Effector memory CD4-positive, alpha-beta T cell (primary cell): ENCODE results near the gene TSHZ2.
"Not testable (repeated sequence)": the region's sequence is repeated elsewhere in the genome, so short reads cannot be mapped to it uniquely, and the experiment has no call there.

Experiments
- DNase-seq, 3 donors: peaks; one replicate each; pipeline ENCODE4 v3.0.0-alpha.2; 2020
- H3K27ac ChIP-seq: 2 replicates; pipeline ENCODE4 v1.7.0; 2013; ENCODE audit warnings: mild to moderate bottlenecking, low read length, moderate library complexity; ENCODE audit not compliant: insufficient read depth, poor library complexity, severe bottlenecking
- H3K27me3 ChIP-seq: replicated peaks from 2 replicates; pipeline ENCODE4 v1.7.0; 2013; ENCODE audit warnings: mild to moderate bottlenecking, low read length; ENCODE audit not compliant: insufficient read depth, control insufficient read depth, poor library complexity, severe bottlenecking
- H3K36me3 ChIP-seq: 2 replicates; pipeline ENCODE4 v1.7.0; 2013; ENCODE audit warnings: mild to moderate bottlenecking, low read length, moderate library complexity; ENCODE audit not compliant: control insufficient read depth, insufficient read depth
- H3K4me1 ChIP-seq: 2 replicates; pipeline ENCODE4 v1.7.0; 2013; ENCODE audit warnings: low read length, mild to moderate bottlenecking; ENCODE audit not compliant: control insufficient read depth, insufficient read depth, poor library complexity, severe bottlenecking
- H3K4me3 ChIP-seq: 2 replicates; pipeline ENCODE4 v1.7.0; 2013; ENCODE audit warnings: low read length, low read depth, mild to moderate bottlenecking; ENCODE audit not compliant: insufficient read depth, poor library complexity, severe bottlenecking
- H3K9me3 ChIP-seq: 2 replicates; pipeline ENCODE4 v1.7.0; 2013; ENCODE audit warnings: mild to moderate bottlenecking, low read length, moderate library complexity; ENCODE audit not compliant: control insufficient read depth

Gene TSHZ2

DNA sequence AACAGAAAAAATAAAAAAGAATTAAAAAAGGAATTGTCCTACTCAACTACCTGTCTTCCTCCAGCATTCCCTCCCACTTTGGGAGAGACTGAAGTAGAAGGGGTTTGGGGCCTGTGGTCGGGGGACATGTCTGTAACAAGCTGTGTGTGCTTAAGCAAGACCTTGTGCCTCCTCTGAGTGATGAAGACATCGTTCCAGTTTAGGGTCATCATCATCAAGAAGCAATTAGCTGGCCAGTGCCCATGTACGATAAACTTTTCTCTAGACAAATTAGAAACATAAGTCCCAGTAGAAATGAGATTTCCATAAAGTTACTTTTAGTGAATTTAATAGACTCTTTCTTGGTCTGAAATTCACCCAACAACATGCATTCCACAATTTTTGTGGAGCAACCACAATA, 348.5 kb downstream of the TSHZ2 start:
- Histone ChIP-seq H3K4me3 (no peak overlapping the region), H3K27ac (no peak overlapping the region), H3K9me3 (no peaks in the 10 kb centered on the region), H3K36me3 (no peaks in the 10 kb centered on the region), H3K27me3 (no peaks in the 10 kb centered on the region), H3K4me1 (no peaks in the 10 kb centered on the region)
- DNase-seq = no peak

DNA sequence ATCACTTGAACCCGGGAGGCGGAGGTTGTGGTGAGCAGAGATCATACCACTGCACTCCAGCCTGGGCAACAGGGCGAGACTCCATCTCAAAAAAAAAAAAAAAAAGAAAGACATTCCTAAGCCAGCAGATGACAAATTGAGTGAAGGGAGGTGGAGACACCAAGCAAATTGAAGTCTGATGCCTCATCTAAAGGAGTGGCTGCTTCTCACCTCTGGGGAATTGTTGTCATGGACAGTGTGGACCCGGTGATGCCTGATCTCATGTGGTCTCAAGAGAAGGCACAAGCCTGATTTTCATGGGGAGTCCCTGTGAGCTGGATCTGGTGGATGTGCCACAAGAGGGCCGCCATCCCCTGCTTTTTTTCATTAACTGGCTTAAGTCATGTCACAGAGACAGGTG, 349.4 kb downstream of the TSHZ2 start:
- Histone ChIP-seq H3K4me1 (no peaks in the 10 kb centered on the region), H3K4me3 (no peak overlapping the region), H3K9me3 (no peaks in the 10 kb centered on the region), H3K27ac (no peak overlapping the region), H3K27me3 (no peaks in the 10 kb centered on the region), H3K36me3 (no peaks in the 10 kb centered on the region)
- no peak for DNase-seq

DNA sequence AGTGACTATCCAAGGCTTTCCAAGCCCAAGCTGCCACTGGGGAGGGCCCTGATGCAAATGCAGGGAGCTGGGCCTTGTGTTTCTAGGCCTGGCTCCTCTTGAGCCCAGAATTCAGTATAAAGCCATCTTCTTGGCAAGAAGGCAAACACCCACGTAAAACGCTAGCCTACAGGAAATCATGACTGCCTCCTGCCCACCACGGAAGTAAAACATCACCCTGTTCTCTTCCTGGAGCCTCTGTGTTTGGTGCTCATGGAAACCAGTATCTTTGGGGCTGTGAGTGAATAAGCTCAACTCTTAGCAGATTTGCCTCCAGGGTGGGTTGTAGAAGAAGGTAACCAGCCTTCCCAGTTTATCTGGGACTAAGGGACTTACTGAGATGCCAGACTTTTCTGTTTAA, 350.5 kb downstream of the TSHZ2 start:
- Histone ChIP-seq H3K27me3 (no peaks in the 10 kb centered on the region), H3K36me3 (no peaks in the 10 kb centered on the region), H3K9me3 (no peaks in the 10 kb centered on the region), H3K4me3 (no peak overlapping the region), H3K4me1 (no peaks in the 10 kb centered on the region), H3K27ac (no peak overlapping the region)
- no peak for DNase-seq

DNA sequence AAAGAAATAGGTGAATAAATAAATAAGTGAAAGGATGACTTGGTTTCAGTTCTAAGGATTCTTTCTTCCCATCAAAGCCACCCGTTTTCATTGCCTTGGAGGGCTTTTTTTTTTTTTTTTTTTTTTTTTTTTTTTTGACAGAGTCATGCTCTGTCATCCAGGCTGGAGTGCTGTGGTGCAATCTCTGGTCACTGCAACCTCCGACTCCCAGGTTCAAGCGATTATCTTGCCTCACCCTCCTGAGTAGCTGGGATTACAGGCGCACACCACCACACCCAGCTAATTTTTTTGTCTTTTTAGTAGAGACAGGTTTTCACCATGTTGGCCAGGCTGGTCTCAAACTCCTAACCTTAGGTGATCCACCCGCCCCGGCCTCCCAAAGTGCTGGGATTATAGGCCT, 351.3 kb downstream of the TSHZ2 start:
- H3K27me3 ChIP-seq, H3K27ac ChIP-seq, DNase-seq, H3K4me3 ChIP-seq, H3K9me3 ChIP-seq, H3K36me3 ChIP-seq, H3K4me1 ChIP-seq: not testable (repeated sequence)

DNA sequence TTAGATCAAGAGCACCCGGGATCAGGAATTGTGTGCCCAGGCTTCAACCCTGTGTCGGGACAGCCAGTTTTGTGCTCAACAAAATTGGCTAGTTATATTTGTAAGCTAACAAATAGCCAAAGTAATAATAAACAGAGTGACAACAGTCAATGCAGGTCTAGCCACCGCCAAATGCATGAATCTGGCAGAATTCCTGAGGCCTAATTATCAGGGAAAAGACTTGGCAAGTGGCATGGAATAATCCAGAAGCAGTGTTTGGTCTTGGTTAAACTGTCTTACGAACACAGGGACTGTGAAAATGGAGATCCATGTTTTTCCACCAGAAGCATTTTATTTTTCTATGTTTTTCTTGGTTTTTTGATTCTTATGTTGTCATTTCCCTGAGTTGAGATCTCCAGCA, 352.7 kb downstream of the TSHZ2 start:
- DNase-seq = no peak
- no peaks in the 10 kb centered on the region for H3K4me1 ChIP-seq
- H3K27ac ChIP-seq = no peak overlapping the region
- no peak overlapping the region for H3K4me3 ChIP-seq
- no peaks in the 10 kb centered on the region for H3K9me3 ChIP-seq
- no peaks in the 10 kb centered on the region for H3K36me3 ChIP-seq
- H3K27me3 ChIP-seq = no peaks in the 10 kb centered on the region

DNA sequence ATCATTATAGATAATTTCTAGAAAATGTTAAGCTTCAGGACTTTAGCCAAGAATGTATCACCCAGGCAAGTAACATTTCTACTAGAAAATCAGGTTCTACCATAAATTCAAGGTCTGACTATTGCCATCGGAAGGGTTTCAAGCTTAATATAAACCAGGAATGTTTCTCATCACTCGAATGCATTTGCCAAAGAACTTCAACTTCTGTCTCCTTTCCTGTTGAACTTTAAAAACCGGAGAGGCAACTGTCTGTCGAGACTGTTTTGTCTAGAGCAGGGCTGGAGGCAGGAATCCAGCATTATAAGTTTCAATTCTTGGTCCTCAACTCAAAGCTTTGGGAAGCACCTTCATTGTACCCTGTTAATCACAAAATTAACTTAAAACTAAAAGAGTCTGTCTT, 356.8 kb downstream of the TSHZ2 start:
- no peak for DNase-seq
- no peaks in the 10 kb centered on the region for H3K4me1 ChIP-seq
- H3K27ac ChIP-seq = no peak overlapping the region
- H3K27me3 ChIP-seq = no peaks in the 10 kb centered on the region
- H3K9me3 ChIP-seq = no peaks in the 10 kb centered on the region
- H3K4me3 ChIP-seq = no peak overlapping the region
- H3K36me3 ChIP-seq = no peaks in the 10 kb centered on the region

DNA sequence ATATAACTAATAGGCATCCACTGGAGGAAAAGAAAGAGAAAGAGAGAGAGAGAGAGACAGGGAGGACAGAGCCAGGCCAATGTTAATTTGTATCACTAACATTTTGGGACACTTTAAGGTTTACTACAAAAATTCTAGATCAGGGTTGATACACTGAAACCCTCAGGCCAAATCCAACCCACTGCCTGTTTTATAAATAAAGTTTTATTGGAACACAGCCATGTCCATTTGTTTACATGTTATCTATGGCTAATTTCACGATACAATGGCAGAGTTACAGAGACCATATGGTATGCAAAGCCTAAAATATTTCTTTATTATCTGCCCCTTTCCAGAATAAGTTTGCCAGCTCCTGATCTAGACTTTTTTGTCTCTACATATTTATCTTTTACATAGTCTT, 357.6 kb downstream of the TSHZ2 start:
- Histone ChIP-seq H3K4me1 (no peaks in the 10 kb centered on the region), H3K4me3 (no peak overlapping the region), H3K36me3 (no peaks in the 10 kb centered on the region), H3K9me3 (no peaks in the 10 kb centered on the region), H3K27ac (no peak overlapping the region), H3K27me3 (no peaks in the 10 kb centered on the region)
- no peak for DNase-seq

DNA sequence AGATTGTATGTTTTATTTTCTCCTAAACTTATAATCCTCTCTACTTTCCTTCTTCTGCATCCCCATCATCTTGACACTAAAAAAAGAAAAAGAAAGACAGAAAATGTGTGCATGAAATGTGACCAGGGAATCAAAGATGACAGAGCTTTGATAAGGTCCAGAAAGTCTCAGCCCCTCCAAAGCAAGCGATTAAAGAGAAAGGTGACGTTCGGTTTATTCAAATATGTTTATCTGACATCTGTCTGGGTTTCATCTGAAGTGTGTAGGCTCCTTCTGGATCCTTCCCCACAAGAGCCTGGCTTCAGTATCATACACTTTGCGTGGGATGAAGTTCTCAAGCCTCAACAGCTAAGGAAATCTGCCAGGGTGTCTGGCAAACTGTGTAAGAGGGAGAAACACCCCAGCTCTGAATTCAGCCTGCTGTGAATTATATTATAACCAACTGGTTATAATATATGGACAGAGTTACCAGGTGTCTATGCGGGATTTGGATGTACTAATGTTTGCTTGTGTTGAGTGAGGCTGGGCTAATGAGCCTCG, 358.5 kb downstream of the TSHZ2 start:
- DNase-seq = no peak

DNA sequence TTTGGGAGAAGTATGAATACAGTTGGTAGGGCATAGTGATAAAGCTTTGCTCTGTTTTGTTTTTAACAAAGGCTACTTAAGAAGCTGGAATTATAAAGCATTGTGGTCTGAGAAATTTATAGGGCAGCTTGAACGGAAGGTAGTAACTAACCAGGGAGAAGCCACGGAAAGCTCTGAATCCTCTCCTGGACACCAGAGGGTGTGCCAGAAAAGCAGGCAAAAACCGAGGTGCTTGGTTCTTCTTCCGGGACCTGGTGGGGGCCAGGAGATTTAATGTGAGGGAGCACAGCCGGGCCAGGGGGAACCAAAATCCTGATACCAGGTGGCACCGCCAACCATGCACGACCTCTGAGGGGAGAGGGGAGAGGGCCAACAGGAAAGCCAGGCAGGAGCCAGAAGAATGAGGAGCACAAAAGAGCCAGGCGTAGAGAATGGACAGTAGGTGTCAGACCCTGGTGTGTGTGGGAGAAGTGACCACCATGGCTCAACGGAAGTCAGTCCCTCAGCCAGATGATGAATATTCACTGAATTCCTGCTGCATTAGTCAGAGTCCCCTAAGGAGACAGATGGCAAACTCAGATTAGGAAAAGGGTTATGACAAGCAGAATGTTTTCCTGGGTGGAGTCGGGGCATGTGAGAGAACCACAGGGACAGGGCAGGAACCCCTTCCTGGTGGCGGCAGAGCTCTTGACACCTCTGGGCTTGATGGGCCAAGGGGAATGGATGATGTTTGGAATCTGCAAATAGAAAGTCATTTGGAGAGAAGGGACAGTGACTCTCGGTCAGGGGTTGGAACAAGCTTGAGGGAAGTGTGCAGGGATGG, 359.2 kb downstream of the TSHZ2 start:
- H3K36me3 ChIP-seq = no peaks in the 10 kb centered on the region
- no peak overlapping the region for H3K4me3 ChIP-seq
- no peak for DNase-seq
- no peaks in the 10 kb centered on the region for H3K27me3 ChIP-seq
- no peak overlapping the region for H3K27ac ChIP-seq
- no peaks in the 10 kb centered on the region for H3K9me3 ChIP-seq
- no peaks in the 10 kb centered on the region for H3K4me1 ChIP-seq

More for the DNA sequence above, 358.5 kb downstream of the TSHZ2 start:
- no peaks in the 10 kb centered on the region for H3K36me3 ChIP-seq
- H3K9me3 ChIP-seq = no peaks in the 10 kb centered on the region
- H3K4me3 ChIP-seq = no peak overlapping the region
- no peak overlapping the region for H3K27ac ChIP-seq
- H3K4me1 ChIP-seq = no peaks in the 10 kb centered on the region
- H3K27me3 ChIP-seq = no peaks in the 10 kb centered on the region

DNA sequence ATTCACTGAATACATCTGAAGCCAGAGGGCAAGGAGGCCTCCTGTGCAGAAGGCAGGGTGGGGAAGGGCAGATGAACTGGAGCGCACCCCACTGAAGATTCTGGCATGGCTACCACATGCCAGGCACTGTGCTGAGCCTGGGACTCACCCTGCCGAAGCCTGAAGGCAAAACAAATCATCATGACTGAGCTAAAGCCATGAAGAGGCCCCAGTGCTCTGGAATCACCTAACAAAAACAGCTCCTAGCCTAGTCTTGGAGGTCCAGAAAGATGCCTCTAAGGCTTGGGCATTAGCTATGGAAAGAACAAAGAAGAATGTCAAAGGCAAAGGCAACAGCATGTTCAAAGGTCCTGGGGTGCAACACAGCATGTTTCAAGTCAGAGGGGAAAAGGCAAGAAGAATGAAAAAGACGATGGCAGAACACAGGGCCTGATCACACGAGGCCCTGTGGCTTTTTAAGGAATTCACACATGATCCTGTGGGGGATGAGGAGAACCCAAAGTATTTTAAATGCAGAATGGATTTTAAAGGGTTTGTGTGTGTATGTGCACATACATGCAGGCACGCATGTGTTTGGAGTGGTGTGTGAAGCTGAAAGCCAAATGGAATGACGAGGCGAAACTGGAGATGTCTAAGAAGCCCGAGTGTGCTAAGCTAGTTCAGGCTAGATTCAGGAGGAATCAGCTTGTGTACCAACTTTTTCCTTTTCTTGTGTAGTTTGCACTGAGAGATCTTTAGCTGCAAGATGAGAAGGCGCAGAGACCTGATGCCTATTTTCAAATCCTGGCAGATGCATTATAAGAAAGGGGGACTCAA, 360.1 kb downstream of the TSHZ2 start:
- no peak overlapping the region for H3K27ac ChIP-seq
- no peaks in the 10 kb centered on the region for H3K9me3 ChIP-seq
- no peaks in the 10 kb centered on the region for H3K36me3 ChIP-seq
- DNase-seq = no peak
- no peaks in the 10 kb centered on the region for H3K4me1 ChIP-seq
- H3K27me3 ChIP-seq = no peaks in the 10 kb centered on the region
- no peak overlapping the region for H3K4me3 ChIP-seq
